A549 (cell line): ENCODE data around the gene BPI.

Experiments
- CHD4 ChIP-seq: fragments of 200-600 bp; sonication (generic); IDR thresholded peaks from 2 replicates; pipeline ENCODE4 v1.6.1; 2016; ENCODE audit warnings: antibody characterized with exemption, mild to moderate bottlenecking, borderline replicate concordance
- EP300 ChIP-seq, 2 experiments: fragments of >200 bp; sonication (Bioruptor Twin); formaldehyde crosslinking; IDR thresholded peaks; 2 replicates in 1 of 2; 3 replicates in 1 of 2; pipeline ENCODE4 v1.6.1; 2016 to 2017
- KDM1A ChIP-seq: fragments of 200-600 bp; sonication (generic); IDR thresholded peaks from 2 replicates; pipeline ENCODE4 v1.6.1; 2016; ENCODE audit warnings: low read depth, mild to moderate bottlenecking
- POLR2A ChIP-seq: IDR thresholded peaks from 2 replicates; pipeline ENCODE4 v1.6.1; 2012; ENCODE audit warnings: mild to moderate bottlenecking, low read length
- POLR2AphosphoS2 ChIP-seq: conservative IDR thresholded peaks from 2 replicates; pipeline ENCODE4 v1.6.1; 2012; ENCODE audit warnings: low read length, improper control_type of control experiment, inconsistent platforms
- SREBF2 ChIP-seq: fragments of 450-650 bp; IDR thresholded peaks from 2 replicates; pipeline ENCODE4 v1.6.1; 2014; ENCODE audit warnings: mild to moderate bottlenecking, moderate library complexity
- TP53 ChIP-seq: fragments of 250-450 bp; sonication (Bioruptor Pico); IDR thresholded peaks from 2 replicates; pipeline ENCODE4 v1.5.0; 2021; ENCODE audit warnings: mild to moderate bottlenecking, moderate library complexity
- TF ChIP-seq, protein P1 (sequence below): fragments of >200 bp; sonication (Bioruptor Twin); formaldehyde crosslinking; IDR thresholded peaks from 3 replicates; pipeline ENCODE4 v1.5.1; 2016
- TF ChIP-seq, protein P2 (sequence below): IDR thresholded peaks from 2 replicates; pipeline ENCODE4 v1.6.1; 2012
- TF ChIP-seq, protein P3 (sequence below): IDR thresholded peaks from 2 replicates; pipeline ENCODE4 v1.6.1; 2012; ENCODE audit warnings: low read depth, borderline replicate concordance
- TF ChIP-seq, protein P4 (sequence below): fragments of >200 bp; sonication (Bioruptor Twin); formaldehyde crosslinking; IDR thresholded peaks from 3 replicates; pipeline ENCODE4 v1.6.1; 2016
- TF ChIP-seq, protein P5 (sequence below): fragments of 200-600 bp; sonication (generic); IDR thresholded peaks from 2 replicates; pipeline ENCODE4 v1.6.1; 2016; ENCODE audit warnings: antibody characterized with exemption, mild to moderate bottlenecking, moderate library complexity

DNA sequence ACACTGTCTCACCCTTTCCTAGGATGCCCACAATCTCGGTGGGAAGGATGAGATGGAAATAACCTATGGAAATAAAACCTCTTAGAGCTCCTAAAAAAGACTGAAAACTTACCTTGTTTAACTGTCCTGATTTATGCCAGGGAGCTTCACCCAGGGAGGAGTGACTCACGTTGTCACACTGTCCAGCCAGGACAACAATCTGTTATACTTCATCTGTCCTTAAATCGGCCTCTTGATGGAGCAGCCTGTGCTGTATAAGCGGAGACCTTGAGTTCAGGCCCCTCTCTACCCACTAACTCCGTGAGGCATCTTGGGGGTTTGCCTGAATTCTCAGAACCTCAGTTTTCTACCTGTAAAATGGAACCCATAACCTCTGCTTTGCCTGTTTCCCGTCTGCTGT is 34.2 kb upstream of the BPI start:
- TF ChIP-seq TP53 (CRISPR knock-in tag), result no peak
- no peak for TF ChIP-seq POLR2A
- TF ChIP-seq, protein P1, sequence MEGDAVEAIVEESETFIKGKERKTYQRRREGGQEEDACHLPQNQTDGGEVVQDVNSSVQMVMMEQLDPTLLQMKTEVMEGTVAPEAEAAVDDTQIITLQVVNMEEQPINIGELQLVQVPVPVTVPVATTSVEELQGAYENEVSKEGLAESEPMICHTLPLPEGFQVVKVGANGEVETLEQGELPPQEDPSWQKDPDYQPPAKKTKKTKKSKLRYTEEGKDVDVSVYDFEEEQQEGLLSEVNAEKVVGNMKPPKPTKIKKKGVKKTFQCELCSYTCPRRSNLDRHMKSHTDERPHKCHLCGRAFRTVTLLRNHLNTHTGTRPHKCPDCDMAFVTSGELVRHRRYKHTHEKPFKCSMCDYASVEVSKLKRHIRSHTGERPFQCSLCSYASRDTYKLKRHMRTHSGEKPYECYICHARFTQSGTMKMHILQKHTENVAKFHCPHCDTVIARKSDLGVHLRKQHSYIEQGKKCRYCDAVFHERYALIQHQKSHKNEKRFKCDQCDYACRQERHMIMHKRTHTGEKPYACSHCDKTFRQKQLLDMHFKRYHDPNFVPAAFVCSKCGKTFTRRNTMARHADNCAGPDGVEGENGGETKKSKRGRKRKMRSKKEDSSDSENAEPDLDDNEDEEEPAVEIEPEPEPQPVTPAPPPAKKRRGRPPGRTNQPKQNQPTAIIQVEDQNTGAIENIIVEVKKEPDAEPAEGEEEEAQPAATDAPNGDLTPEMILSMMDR, result no peak
- no peak for TF ChIP-seq POLR2AphosphoS2
- TF ChIP-seq, protein P2, sequence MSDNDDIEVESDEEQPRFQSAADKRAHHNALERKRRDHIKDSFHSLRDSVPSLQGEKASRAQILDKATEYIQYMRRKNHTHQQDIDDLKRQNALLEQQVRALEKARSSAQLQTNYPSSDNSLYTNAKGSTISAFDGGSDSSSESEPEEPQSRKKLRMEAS, result no peak
- TF ChIP-seq KDM1A, result no peak
- TF ChIP-seq, protein P3, sequence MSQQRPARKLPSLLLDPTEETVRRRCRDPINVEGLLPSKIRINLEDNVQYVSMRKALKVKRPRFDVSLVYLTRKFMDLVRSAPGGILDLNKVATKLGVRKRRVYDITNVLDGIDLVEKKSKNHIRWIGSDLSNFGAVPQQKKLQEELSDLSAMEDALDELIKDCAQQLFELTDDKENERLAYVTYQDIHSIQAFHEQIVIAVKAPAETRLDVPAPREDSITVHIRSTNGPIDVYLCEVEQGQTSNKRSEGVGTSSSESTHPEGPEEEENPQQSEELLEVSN, result no peak
- no peak for TF ChIP-seq EP300 (IDR thresholded peaks at IDR 0.05)
- TF ChIP-seq SREBF2, result no peak
- TF ChIP-seq, protein P4, sequence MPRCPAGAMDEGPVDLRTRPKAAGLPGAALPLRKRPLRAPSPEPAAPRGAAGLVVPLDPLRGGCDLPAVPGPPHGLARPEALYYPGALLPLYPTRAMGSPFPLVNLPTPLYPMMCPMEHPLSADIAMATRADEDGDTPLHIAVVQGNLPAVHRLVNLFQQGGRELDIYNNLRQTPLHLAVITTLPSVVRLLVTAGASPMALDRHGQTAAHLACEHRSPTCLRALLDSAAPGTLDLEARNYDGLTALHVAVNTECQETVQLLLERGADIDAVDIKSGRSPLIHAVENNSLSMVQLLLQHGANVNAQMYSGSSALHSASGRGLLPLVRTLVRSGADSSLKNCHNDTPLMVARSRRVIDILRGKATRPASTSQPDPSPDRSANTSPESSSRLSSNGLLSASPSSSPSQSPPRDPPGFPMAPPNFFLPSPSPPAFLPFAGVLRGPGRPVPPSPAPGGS, result no peak
- TF ChIP-seq CHD4, result no peak
- TF ChIP-seq, protein P5, sequence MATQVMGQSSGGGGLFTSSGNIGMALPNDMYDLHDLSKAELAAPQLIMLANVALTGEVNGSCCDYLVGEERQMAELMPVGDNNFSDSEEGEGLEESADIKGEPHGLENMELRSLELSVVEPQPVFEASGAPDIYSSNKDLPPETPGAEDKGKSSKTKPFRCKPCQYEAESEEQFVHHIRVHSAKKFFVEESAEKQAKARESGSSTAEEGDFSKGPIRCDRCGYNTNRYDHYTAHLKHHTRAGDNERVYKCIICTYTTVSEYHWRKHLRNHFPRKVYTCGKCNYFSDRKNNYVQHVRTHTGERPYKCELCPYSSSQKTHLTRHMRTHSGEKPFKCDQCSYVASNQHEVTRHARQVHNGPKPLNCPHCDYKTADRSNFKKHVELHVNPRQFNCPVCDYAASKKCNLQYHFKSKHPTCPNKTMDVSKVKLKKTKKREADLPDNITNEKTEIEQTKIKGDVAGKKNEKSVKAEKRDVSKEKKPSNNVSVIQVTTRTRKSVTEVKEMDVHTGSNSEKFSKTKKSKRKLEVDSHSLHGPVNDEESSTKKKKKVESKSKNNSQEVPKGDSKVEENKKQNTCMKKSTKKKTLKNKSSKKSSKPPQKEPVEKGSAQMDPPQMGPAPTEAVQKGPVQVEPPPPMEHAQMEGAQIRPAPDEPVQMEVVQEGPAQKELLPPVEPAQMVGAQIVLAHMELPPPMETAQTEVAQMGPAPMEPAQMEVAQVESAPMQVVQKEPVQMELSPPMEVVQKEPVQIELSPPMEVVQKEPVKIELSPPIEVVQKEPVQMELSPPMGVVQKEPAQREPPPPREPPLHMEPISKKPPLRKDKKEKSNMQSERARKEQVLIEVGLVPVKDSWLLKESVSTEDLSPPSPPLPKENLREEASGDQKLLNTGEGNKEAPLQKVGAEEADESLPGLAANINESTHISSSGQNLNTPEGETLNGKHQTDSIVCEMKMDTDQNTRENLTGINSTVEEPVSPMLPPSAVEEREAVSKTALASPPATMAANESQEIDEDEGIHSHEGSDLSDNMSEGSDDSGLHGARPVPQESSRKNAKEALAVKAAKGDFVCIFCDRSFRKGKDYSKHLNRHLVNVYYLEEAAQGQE, result no peak
